ENCODE measurements around the gene IER5.

IER5 gene

DNA sequence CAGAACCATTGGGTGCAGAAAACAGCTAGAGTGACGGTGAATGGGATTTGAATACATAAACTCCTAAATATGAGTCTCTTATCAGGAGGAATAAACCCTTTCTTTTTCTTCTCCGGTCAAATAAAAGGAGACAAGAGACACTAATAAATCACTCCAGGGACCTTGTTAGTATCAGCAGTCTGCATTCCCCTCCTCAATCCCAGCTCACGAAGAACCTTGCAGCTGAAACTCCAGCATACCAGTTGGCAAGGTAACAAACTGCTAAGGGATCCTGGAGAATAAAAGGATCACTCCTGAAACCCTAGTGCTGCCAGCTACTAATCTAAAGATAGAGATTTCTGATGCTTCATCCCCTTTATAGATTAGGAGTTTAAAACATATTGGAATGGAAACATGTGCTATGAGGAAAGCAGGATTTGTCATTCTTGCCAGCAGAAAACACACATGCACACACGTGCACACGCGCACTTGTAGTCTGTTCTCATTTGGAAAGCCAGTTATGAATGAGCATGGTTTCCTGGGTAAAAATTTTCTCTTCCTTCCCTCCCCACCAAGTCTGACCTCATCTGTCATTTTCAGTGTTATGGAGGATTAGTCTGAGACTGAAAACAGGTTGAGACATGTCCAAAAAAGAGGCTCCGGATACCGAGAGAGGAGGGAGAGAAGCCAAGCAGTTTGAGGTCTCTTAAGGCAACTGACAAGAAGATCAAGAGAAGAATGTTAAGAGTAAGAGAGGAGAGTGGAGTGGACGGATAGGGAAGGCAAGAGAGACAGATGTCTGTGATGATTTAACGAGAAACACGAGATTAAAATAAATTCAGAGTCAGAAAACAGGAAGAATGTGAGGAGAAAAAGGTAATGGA, 10.9 kb downstream of the IER5 start:
- peak; percentile 35 for DNase-seq
- peak; percentile 83 for ATAC-seq

DNA sequence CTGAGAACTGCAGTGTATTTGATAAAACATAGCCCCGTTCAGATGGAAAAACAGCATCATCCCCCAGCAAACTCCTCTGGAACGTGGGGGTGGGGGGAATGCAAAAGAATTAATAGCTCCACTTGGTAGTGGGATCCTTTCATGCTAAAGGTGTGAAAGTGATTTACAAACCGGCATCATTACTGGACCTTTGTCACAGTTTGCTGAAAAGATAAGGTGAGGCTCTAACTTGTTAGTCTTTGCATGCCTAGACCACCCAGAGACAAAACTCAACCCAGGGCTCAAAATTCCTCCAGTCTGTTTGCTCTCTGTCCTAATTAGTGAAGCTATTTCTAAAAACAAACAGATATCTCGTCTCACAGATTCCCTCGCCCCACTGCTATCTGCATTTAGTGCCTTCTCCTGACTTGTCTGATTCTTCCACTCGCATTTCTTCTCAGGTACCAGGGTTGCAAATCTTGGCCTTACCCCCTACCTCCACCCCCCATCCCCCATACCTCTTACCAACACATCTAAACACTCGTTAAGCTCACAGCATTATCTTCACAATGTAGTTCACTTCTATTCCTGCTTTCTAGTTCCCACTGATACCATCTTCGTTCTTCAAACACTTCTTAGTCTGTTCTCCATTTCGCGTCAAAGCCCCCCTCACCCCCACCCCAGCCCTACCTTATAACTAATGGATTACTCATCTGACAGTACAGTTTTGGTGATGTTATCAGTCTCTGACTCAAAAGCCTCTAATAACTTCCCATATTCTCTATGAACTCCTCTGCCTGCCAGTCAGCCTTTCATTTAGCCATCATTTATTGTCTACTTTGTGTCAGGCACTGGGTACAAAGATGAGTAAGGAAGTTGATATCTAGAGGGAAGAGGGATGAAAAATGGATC, 11.8 kb downstream of the IER5 start:
- DNase-seq, result peak; percentile 49
- ATAC-seq, result peak; percentile 12

DNA sequence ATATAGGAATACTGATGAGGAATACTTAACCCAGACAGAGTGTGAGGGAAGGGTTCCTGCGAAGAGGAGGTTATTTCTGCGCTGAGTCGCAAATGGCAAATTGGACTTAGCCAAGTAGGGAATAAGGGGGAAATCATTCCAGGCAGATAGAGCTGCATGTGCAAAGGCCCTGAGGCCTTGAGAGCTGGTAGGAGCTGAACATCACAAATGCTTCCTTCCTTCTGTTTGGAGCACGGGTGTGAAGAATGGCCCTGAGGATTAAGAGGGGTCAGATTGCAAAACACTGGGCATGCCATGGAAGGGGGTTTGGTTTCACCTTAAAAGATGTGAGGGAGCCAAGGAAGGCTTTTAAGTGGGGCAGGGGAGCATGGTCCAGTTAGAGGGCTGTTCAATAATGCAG, 12.4 kb downstream of the IER5 start:
- no peak for ATAC-seq
- DNase-seq, result no peak

- no peak for DNase-seq
- no peak for ATAC-seq
These were observed 13.2 kb downstream of the IER5 start for GRCh38 chr1:181101581-181102226.

DNA sequence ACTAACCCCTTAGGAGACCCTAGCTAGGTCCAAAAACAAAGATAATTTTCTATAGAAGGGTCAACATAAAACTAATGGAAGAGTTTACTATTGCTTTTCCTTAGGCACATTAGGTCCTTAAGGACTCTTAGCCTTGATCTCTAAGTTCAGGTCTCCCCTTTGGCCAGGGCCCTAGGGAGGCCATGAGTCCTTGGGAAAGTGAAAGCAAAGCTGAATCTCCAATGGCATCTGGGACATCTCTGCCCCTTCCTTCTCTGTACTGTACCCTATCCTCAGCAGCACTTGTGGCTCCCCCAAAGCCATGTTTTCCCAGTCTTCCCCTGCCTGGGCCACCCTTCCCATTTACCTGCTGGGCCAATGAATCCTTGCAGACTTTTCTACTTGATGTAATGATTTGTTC, 14.3 kb downstream of the IER5 start:
- DNase-seq, result no peak
- no peak for ATAC-seq

- DNase-seq (no peak), ATAC-seq (no peak)
These were observed 14.9 kb downstream of the IER5 start for GRCh38 chr1:181103399-181103798.

- no peak for DNase-seq
- no peak for ATAC-seq
These were observed 15.7 kb downstream of the IER5 start for GRCh38 chr1:181104042-181104789.

- peak; percentile 22 for ATAC-seq
- peak; percentile 58 for DNase-seq
These were observed 16.3 kb downstream of the IER5 start for GRCh38 chr1:181104790-181105133.

DNA sequence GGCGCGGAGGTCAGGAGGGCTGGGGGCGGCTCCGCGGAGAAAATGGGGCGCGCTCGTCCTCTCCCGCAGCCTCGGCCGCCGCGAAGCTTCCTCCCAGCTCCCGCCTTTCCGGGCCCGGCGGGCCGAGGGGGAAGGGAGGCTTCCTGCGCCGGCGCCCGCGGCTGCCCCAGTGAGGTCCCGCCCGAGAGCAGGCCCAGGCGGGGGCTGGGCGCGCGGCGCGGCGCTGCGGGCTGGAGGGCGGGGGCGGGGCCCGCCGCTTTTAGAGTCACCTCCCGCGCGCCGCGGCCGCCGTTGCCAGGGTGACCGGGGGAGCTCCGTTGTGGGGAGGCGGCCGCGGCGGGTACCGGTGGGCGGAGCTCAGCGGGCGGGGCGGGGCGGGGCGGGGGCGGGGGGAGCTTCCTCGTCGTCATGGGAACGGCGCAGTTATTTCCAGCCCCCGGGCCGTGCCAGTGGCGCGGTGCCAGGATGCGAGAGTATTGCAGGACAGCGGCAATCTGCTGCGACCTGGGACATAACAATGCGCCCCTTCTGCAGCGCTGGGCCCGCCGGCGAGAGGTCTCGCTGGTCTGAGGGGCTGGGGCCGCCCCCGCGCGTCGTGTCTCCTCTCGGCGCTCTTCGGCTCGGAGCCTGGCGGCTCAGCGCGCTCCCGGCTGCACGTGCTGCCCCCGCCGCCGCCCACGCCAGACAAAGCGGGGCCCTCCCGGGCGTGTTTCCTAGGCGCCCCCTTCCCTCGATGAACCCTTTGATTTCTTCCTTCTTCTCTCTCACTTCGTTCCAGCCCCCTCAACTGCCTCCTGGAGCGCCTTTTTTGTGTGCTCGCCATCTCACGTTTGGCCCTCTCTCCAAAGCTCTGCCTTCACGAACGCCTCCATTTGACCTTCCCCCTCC, 16.9 kb downstream of the IER5 start:
- DNase-seq, result peak; percentile 94
- peak; percentile 87 for ATAC-seq

GRCh38 chr1:181106022-181106312, 17.5 kb downstream of the IER5 start:
- DNase-seq (no peak), ATAC-seq (no peak)

- DNase-seq, result no peak
- ATAC-seq, result no peak
These were observed 18.0 kb downstream of the IER5 start for GRCh38 chr1:181106479-181106878.

- DNase-seq, result no peak
- no peak for ATAC-seq
These were observed 19.2 kb downstream of the IER5 start for GRCh38 chr1:181107711-181108110.

- DNase-seq (no peak), ATAC-seq (no peak)
These were observed 19.9 kb downstream of the IER5 start for GRCh38 chr1:181108304-181108867.

GRCh38 chr1:181110013-181110412, 21.5 kb downstream of the IER5 start:
- DNase-seq, result no peak
- no peak for ATAC-seq

DNA sequence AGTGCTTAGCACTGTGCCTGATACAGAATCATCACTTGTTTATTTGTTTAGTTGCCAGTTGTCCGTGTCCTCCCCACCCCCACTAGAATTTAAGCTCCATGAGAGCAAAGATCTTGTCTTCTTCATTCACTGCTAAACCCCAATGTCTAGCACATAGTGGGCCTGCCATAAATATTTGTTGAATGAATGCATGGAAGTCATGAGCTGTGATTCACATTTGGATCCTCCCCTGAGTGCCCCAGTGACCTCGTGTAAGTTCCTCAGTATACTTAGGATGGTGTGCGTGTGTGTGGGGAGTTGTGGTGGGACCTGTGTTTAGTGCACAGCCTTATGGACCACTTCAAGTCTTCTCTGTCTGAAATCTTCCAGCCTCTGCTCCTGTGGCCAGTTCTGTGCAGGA, 23.1 kb downstream of the IER5 start:
- DNase-seq (no peak), ATAC-seq (no peak)

DNA sequence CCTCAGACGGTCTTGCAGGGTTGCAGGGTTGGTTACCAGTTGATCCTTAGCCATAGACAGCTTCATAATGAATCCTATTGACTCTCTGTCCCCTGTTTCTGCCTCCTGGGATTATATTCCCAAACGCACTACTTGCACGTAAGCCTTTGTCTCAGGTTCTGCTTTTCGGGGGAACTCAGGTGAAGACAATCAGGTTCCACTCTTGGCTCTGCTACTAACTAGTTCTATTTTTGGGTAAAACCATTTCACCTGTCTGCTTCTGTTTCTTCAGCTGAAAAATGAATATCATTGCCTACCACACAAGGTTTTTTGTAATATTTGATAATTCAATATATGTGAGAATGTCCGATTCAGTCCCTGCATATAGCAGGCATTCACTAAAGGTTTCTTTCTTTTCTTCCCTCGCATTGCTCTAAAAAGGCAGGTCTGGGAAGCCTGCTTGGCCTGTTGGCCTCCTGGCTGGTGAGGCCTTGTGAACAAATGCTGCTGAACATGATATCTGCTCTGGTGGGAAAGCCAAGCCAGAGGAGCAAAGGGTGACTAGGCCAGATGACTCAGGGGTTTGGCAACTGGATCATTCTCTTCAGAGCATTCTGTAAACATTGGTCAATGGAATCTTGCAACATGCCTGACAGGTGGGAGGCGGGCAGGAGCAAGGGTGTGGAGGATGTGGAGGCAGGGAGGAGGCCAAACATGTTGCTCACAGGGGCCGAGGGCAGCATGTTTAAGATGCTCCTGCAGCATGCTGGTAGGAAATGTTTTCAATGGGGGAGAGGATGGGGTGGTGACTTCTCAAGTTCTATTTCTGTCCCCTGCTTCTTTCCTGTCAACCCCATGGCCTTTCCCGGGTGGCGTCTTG, 23.8 kb downstream of the IER5 start:
- DNase-seq (no peak), ATAC-seq (no peak)

GRCh38 chr1:181113059-181113641, 24.6 kb downstream of the IER5 start:
- ATAC-seq, result no peak
- DNase-seq, result no peak

DNA sequence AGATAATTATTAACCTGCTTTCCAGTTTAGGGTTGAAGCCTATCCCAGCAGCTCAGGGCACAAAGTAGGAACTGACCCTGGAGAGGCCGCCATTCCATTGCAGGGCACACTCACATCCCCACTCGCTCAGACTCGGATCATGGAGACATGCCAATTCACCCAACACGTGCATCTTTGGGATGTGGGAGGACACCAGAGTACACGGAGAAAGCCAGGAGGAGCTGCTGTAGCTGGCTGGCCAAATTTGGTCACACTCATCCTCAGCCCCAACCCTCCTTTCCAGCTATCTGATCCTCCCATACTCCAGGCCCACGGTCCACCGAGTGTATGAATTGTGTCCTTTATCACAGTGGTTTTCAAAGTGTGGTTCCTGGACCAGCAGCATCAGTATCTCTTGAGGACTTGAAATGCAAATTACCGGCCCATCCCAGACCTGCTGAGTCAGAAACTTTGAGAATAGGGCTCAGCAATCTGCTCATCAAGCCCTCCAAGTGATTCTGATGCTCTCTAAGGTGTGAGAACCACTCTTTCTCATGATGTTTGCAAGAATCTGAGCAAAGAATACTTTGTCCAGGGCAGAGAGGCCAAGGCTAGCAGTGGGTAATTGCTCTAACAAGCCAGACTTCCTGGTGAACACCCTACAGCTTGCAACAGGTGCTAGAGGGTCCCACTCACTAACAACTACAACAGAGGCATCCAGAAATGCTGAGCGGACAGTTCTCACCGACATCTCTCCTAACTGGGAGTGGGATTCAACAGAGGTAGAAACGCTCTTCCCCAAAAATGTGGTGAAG, 26.3 kb downstream of the IER5 start:
- ATAC-seq (no peak), DNase-seq (no peak)

- no peak for ATAC-seq
- no peak for DNase-seq
These were observed 26.8 kb downstream of the IER5 start for GRCh38 chr1:181115368-181115684.

Measured in stimulated activated naive CD8-positive, alpha-beta T cell treated with anti-CD3 and anti-CD28 coated beads, Interleukin-15, Interleukin-2, amounts not matched to agents 100 U/mL and 50 U/mL, for 24 hours (primary cell).